NOMO-1 treated with dmso at 0.1 percent for 144 hours (cell line): ENCODE results near the gene HRK.

ENCODE experiments used
- DNase-seq: peaks from one replicate; lab custom pipeline; 2025; ENCODE audit not compliant: unreplicated experiment; lab: John Stamatoyannopoulos, UW

Gene HRK

GRCh38 chr12:116874324-116874995 lies 6.8 kb downstream of the HRK start:
- no peak for DNase-seq

- no peak for DNase-seq
These were observed 10.9 kb downstream of the HRK start for GRCh38 chr12:116870306-116870705.

- no peak for DNase-seq
These were observed 13.7 kb downstream of the HRK start for GRCh38 chr12:116867523-116867922.

DNA sequence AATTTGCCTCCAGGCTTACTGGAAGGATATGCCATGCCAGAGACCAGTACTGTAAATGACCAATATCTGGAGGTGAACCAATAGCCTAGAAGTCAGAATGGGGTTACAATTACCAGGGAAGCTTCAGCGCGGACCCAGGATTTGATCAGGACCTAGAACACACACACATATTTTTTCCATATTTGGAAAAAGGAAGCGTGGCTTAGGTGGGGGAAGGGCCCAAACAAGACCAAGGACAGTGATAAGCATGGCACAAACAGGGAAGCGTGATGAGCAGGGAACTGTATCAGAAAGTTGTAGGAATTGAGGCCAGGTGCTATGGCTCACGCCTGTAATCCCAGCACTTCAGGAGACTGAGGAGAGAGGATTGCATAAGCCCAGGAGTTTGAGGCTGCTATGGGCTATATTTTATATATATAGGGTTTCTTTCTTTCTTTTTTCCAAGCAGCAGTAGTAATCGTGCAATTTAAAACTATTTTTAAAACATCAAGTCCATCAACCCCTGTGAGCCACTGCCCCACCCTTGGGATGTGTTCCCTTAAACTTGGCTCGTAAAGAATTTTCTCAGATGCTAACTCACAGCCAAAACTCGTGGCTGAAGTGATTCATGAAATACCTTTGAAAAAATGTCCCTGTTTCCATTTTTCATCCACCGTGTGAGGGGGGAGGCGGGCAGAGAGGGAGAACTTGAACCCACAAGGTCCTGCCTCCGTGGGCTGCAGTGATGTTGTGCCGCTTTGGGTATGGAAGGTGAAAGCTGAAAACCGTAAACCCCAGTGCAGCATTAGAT lies 16.7 kb downstream of the HRK start:
- DNase-seq: no peak

GRCh38 chr12:116863275-116863767 lies 17.9 kb downstream of the HRK start:
- DNase-seq: no peak

DNA sequence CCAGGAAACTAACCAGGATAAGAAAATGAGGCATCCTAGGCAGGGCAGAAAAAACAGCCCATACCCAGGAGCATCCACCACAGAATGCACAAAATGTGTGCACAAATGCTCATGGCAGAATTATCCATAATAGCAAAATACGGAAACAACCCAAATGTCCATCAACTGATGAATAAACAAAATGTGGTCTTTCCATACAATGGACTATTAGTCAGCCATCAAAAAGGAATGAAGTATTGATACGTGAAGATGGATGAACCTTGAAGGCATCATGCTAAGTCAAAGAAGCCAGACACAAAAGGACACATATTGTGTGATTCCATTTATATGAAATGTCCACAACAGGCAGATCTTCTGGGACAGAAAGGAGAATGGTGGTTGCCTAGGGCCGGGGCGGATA lies 19.1 kb downstream of the HRK start:
- DNase-seq: no peak

DNA sequence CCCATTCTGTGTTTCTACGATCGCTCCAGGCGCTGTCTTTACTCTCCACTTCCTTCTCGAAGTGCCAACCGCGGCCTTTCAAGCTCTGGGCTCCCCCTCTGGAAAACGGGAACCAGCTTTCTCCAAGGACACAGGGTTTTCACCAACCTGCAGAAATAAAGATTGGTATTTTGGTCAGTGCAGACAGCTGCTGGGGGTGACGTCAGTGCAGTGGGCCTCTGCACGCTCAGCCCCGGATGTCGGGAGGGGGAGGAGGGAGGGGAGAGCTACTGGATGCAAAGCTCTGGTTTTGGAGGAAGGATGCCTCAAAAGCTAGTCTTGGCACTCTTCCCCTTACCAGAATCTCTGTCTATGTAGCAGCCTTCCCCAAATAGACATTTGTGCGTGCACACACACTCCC lies 19.9 kb downstream of the HRK start:
- DNase-seq: no peak

DNA sequence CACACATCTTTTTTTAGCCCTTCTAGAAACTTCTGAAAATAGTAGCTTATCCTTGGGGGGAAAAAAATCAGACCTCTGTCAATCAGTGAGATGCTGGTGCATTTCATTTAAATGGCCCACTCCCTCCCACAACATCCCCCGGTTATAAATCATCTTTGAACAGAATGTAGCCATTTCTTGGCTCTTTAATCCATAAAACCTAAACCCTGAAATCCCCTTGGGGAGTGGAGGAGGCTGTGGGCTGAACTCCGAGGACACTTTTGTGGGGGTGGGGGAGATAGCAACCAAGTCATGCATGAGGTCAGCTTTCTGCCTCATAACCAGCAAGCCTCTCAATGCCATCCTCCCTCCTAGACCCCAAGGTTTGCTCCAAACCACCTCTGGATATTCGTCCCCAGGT lies 21.0 kb downstream of the HRK start:
- DNase-seq: no peak

GRCh38 chr12:116859079-116859478 lies 22.2 kb downstream of the HRK start:
- DNase-seq: no peak

DNA sequence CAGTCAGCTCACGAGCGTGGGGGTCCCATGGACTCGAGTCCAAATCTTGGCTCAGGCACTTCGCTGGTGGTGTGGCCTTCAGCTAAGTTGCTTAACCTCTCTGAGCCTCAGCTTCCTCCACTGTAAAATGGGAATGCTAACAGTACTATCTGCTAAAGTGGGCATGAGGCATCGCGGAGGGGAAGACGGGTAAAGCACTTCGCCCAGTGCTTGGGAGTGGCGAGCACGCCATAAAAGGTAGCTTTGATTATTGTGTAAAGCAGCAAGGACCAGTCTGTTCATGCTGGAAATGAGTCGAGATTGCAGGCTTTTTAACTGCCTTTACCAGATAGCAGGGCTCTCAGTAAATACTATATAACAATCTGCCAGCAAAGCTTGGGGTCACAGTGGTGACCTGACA lies 24.5 kb downstream of the HRK start:
- no peak for DNase-seq

GRCh38 chr12:116855744-116856470 lies 25.3 kb downstream of the HRK start:
- no peak for DNase-seq

- DNase-seq: no peak
These were observed 27.7 kb downstream of the HRK start for GRCh38 chr12:116853507-116853906.

GRCh38 chr12:116852303-116852702 lies 28.9 kb downstream of the HRK start:
- no peak for DNase-seq

GRCh38 chr12:116849216-116849615 lies 32.0 kb downstream of the HRK start:
- DNase-seq: no peak

- no peak for DNase-seq
These were observed 38.2 kb downstream of the HRK start for GRCh38 chr12:116843085-116843484.

DNA sequence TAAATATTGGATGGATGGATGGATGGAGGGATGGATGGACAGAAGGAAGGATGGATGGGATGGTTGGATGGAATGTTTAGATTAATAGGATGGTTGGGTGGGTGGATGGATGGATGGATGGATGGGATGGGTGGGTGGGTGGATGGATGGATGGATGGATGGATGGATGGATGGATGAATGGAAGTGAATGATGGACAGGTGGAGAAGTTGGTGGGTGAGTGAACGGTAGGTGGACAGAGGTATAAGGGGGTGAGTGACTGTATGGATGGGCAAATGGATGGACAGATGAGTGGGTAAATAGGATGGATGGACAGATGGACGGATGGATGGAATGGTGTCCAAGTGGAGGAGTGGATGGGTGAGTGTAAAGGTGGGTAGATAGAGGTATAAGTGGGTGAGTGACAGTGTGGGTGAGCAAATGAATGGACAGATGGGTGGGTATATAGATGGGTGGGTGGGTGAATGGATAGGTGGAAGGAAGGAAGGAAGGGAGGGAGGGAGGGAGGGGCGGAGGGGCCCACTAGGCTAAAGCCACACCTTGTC lies 41.9 kb downstream of the HRK start:
- no peak for DNase-seq

- no peak for DNase-seq
These were observed 42.9 kb downstream of the HRK start for GRCh38 chr12:116838365-116838764.

DNA sequence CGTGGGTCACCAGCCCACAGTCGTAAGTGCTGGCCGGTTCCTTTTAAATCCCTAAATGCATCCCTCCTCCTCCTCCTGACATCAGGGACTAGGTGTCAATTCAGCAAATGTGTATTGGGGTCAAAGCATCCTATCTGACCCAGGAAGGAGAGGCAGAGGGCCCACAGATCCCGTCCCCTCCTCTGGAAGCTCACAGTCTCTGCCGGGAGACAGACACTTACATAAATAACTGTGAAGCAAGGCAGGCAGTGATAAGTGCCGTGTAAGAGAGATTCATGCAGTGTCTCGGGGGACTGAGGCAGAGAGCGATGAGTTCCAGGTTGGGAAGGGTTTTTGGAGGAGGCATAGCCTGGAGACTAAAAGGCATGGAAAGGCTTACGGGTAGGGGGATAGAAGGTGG lies 44.1 kb downstream of the HRK start:
- DNase-seq: no peak

DNA sequence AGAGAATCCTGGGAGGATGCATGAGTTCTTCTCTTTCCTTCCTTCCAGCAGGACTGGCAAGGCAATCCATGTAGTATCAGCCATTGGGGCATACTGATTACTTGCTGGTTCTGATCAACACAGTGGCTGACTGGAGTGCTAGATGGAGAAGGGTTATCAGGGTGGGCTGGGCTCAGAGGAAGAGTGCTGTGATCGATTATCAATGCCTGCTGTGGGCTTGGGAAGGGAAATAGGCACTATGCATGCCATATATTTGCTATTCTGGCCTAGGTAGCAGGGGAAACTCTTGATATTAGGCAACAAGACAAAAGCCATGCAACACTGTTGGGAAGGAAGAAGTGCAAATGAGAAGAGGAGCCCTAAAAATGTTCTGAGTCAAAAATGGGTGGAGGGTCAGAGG lies 45.8 kb downstream of the HRK start:
- DNase-seq: no peak

- no peak for DNase-seq
These were observed 47.8 kb downstream of the HRK start for GRCh38 chr12:116833474-116833873.

GRCh38 chr12:116832353-116832752 lies 48.9 kb downstream of the HRK start:
- no peak for DNase-seq

DNA sequence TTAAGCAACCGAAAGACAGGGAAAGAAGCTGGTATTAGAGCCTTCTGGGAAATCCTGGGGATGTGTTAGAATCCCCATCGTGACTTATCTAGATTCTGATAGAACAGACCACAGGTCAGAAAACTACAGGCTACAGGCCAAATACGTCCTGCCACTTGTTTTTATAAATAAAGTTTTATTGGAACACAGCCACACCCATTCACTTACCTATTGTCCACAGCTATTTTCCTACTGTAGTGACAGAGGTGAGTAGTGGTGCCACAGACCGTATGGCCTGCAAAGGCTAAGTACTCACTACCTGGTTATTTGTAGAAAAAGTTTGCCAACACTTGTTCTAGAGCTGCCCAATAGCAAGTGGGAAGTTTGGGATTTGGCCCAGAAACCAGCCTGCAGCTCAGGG lies 53.8 kb downstream of the HRK start:
- no peak for DNase-seq
